Measurements from ENCODE around the gene IPCEF1. TPM values are rescaled to one million over a fixed set of nuclear protein-coding genes. Genes with fewer than 3 reads are reported as not detected.

Gene IPCEF1
- total RNA-seq, 1 experiment from 2014 or later = 0.28 TPM

- POLR2A ChIA-PET = no interaction called here
- no peak overlapping the region for H3K4me3 ChIP-seq (ENCODE audit: low read depth in 2 of 2, low read length in 2 of 2)
- no peaks in the 10 kb centered on the region for H3K9me3 ChIP-seq (ENCODE audit: control insufficient read depth, insufficient read depth, low read depth, low read length)
- H3K27ac ChIP-seq (ENCODE audit: low read length) = no peak overlapping the region
- intact Hi-C loops (cut with micrococcal nuclease; ENCODE audit: unreplicated experiment) = no loop called here
- in situ Hi-C loops (cut with HindIII; ENCODE audit: low pct_unique_long_range_greater_than_20kb, low sequenced_read_pairs) = no loop called here
- no peaks in the 10 kb centered on the region for H3K36me3 ChIP-seq (ENCODE audit: control insufficient read depth, insufficient read depth, low read length)
- TF ChIP-seq CTCF (IDR thresholded peaks at IDR 0.05) (no peak), REST (IDR thresholded peaks at IDR 0.05; ENCODE audit: insufficient read depth in 1 of 2, low read depth in 2 of 2, low read length in 1 of 2) (no peak), POLR2AphosphoS5 (IDR thresholded peaks at IDR 0.05; ENCODE audit: low read depth, low read length) (no peak), TCF7L2 (IDR thresholded peaks at IDR 0.05; ENCODE audit: low read depth, low read length) (no peak), SIN3A (IDR thresholded peaks at IDR 0.05; ENCODE audit: borderline replicate concordance, insufficient read depth, low read depth, low read length) (no peak)
- no peak for DNase-seq (ENCODE audit: low read depth, low spot score)
- ATAC-seq = no peak
- BruUV-seq (replicated peaks) = no TSS peak
- H3K4me1 ChIP-seq (ENCODE audit: control insufficient read depth, insufficient read depth, low read length) = no peaks in the 10 kb centered on the region
- CTCF ChIA-PET = no interaction called here
- H3K27me3 ChIP-seq (ENCODE audit: control insufficient read depth, insufficient read depth, low read length) = no peaks in the 10 kb centered on the region
These were observed 239.1 kb downstream of the IPCEF1 start for GRCh38 chr6:154117485-154117884.

GRCh38 chr6:154113392-154113791 is 243.2 kb downstream of the IPCEF1 start:
- ChIA-PET CTCF (no interaction called here), POLR2A (no interaction called here)

More at GRCh38 chr6:154113392-154113791, 243.2 kb downstream of the IPCEF1 start:
- in situ Hi-C loops (cut with HindIII; ENCODE audit: low pct_unique_long_range_greater_than_20kb, low sequenced_read_pairs) = no loop called here
- no peak for ATAC-seq
- TF ChIP-seq REST (IDR thresholded peaks at IDR 0.05; ENCODE audit: insufficient read depth in 1 of 2, low read depth in 2 of 2, low read length in 1 of 2) (no peak), POLR2AphosphoS5 (IDR thresholded peaks at IDR 0.05; ENCODE audit: low read depth, low read length) (no peak), CTCF (IDR thresholded peaks at IDR 0.05) (no peak), SIN3A (IDR thresholded peaks at IDR 0.05; ENCODE audit: borderline replicate concordance, insufficient read depth, low read depth, low read length) (no peak), TCF7L2 (IDR thresholded peaks at IDR 0.05; ENCODE audit: low read depth, low read length) (no peak)
- no TSS peak for BruUV-seq (replicated peaks)
- DNase-seq (ENCODE audit: low read depth, low spot score) = no peak
- Histone ChIP-seq H3K27ac (ENCODE audit: low read length) (no peak overlapping the region), H3K27me3 (ENCODE audit: control insufficient read depth, insufficient read depth, low read length) (no peaks in the 10 kb centered on the region), H3K4me3 (ENCODE audit: low read depth in 2 of 2, low read length in 2 of 2) (no peak overlapping the region), H3K36me3 (ENCODE audit: control insufficient read depth, insufficient read depth, low read length) (no peaks in the 10 kb centered on the region), H3K9me3 (ENCODE audit: control insufficient read depth, insufficient read depth, low read depth, low read length) (no peaks in the 10 kb centered on the region), H3K4me1 (ENCODE audit: control insufficient read depth, insufficient read depth, low read length) (no peaks in the 10 kb centered on the region)
- intact Hi-C loops (cut with micrococcal nuclease; ENCODE audit: unreplicated experiment) = no loop called here
